NCI-H748 (cell line): ENCODE data around the gene PLXNA2.

Experiments
- DNase-seq: peaks from one replicate; lab custom pipeline; 2025; ENCODE audit not compliant: unreplicated experiment; lab: John Stamatoyannopoulos, UW

Gene PLXNA2

DNA sequence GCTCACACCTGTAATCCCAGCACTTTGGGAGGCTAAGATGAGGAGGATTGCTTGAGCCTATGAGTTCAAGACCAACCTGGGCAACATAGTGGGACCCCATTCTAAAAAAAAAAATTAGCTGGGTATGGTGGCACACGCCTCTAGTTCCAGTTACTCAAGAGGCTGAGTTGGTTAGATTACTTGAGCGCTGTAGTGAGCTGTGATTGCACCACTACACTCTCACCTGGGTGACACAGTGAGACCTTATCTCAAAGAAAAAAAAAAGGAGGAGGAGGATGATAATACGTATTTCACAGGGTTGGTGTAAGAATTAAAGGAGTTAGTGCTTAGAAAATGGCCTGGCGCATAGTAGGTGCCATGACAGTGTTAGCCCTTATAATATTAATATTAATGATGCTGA lies 144.1 kb downstream of the PLXNA2 start:
- no peak for DNase-seq

DNA sequence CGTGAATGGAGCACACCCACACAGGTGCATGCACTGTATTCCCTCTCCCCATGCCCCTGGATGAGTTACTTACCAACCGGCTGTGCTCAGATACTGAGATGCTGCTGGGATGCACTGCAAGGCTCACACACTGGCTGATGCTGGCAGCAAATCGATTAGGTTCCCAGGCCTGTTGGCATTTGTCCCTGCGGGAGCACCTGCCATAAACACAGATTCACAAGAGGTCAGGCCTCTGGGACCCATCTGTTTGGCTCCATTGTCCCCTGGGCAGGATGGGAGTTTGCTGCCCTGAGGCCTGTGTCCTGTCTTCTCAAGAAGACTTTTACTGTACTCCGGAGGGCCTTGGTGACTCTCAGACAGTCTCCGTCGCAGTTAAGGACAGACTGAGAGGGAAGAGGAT lies 145.4 kb downstream of the PLXNA2 start:
- no peak for DNase-seq

DNA sequence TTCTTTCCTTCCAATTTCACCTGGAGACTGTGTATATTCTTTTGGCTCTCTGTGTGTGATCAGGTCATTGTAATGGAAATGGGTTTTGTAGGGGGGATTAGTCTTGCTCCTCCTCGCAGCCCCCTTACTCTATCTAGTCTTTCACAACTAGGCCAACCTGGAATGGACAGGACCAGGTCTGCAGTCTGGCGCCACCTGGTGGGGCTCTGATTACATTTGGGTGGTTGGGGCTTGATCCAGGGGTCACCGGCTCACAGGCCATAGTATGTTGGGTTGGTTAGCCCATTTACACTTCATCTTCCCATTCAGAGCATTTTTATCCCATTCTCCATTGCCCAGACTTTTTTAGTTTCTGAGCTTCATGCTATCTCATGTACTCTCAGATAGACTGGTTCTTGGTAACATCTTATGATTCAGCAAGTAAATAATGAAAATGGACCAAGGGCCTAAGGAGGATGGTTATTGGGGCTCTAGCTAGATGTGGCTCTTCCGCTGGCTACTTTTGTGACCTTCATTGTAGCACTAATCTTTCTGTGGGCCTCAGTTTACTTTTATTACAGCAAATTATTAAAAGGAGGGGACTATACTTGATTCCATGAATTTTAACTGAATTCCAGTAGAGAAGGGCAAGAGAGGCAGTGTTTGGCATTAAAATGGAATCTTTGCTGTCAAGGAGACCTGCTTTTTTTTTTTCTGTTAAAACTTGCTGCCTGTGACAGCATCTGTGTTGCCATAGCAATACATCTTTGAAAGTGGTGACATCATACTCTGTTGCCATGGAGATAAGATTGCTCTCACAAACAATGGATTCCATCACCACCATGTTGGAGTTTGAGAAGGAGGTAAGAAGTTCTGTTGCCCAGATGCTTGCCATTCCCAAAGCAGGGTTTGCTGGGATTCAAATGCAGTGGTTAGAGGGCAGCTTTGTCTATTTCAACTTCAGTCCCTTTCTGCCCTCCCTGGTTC lies 150.1 kb downstream of the PLXNA2 start:
- DNase-seq, result peak; percentile 35

DNA sequence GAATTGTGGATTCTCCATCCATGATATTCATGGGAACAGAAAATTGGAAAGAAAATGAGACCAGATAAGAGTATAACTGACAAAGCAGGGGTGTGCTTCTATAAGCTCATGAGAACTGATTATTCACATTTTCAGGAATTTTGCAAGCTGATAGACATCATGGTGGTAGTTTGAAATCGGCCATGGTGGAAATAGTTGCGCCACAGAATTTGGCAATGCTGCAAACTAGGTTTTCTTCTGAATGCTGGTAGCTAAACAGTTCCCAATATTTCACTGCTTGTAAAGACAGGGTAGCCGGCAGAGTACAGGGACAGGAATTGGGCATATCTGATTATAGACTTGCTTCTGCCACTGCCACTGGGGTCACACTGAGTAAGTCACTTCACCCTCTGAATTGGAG lies 151.1 kb downstream of the PLXNA2 start:
- no peak for DNase-seq

DNA sequence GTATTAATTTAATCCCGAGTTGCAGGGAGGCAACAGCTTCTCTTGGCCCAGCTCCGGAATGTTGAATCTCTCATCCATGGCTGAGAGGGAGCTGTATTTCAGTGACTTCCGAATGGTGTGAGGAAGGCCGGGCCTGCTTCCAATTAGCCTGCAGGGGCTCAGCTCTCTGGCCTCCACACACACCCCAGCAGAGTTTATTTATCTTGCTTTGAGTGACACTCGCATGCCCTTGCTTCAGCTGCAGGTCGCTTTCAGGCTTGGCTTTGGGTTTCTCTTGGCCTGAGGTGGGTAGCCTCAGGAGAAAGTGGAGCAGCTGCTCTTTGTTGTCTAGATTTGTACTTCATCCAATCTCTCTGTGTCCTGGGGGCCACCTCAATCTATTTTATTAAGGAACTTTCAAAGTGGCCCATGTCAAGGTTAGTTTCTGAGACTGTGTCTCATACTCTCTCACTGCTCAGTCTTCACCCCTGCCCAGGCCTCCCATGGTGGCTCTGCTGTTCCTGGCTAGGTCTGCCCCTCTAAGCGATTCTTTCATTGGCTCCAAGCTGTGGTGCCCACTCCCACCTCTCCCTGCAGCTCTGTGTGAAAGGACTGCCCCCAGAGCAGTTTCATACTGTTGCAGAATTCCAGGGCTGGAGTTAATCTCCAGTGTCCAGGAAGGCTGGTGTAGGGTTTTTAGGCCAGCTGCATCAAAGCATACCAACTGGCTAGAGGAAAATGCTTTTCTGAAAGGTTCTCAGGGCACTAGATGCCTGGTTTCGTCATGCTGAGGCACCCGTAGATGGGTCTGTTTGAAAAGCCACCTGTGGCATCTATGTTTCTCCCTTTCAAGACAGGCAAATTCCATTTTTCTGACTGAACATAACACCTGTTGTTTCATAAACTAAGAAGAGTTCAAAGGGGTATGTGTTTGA lies 153.5 kb downstream of the PLXNA2 start:
- no peak for DNase-seq

DNA sequence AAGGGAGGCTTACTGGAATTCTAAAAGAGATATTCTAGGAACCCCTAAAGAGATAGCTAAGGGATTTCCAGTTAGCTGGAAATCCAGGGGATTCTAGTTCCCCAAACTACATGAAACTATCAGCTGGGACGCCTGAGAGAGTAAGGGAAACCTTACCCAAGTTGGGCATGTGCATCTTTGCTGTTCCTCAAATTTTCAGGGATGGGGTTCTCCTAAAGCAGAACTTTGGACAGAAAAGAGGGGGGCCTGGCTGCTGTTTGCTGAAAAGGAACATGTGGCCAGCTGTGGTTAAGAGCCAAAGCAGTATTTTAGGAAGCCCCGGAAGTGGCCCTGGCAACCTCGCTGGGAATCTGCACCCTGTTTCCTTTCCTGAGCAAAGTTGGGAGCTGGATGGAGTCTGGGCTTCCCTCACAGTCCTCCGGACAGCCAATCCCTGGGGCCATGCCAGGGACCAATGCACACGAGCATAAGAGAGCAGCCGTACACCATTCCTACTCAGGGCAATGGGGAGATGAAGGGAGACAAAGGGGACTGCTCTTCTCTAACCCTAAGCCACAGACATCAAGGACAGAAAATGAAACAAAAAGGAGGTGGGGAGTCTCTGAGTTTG lies 154.3 kb downstream of the PLXNA2 start:
- no peak for DNase-seq

DNA sequence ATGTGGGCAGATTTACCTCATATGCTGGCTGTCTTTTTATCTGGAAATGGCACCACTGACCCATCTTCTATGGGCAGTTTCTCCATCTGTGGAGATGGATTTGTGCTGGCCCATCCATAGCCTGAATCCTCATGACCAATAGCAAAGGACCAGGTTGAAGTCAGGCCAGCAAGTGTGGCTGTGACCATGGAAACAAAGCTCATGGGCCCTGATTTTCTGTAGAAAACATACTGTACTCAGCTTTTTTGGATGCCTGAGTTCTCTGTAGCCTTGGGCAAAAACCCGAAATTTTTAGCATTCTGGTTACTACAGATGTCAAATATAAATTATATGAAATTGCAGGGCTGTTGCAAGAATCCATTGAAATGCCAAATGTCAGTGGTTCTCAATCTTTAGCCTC lies 155.0 kb downstream of the PLXNA2 start:
- DNase-seq, result no peak

DNA sequence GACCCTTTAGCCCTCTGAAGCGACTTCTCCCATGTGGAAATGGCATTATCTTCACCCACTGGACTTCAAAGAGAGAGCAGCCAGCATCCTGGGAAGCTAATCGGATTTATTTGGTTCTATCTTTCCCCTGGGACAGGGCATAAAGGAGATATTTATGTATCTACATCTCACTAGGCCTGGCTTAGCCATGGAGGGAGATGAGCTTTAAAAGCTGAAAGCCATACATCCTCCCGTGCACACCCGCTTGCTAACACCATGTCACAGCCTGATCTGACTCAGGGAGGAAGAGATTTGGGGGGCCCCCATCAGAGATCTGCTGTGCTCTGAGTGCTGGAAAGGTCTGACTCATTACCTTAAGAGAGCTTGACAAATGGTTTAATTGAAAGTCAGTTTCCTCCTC lies 155.9 kb downstream of the PLXNA2 start:
- DNase-seq, result no peak

DNA sequence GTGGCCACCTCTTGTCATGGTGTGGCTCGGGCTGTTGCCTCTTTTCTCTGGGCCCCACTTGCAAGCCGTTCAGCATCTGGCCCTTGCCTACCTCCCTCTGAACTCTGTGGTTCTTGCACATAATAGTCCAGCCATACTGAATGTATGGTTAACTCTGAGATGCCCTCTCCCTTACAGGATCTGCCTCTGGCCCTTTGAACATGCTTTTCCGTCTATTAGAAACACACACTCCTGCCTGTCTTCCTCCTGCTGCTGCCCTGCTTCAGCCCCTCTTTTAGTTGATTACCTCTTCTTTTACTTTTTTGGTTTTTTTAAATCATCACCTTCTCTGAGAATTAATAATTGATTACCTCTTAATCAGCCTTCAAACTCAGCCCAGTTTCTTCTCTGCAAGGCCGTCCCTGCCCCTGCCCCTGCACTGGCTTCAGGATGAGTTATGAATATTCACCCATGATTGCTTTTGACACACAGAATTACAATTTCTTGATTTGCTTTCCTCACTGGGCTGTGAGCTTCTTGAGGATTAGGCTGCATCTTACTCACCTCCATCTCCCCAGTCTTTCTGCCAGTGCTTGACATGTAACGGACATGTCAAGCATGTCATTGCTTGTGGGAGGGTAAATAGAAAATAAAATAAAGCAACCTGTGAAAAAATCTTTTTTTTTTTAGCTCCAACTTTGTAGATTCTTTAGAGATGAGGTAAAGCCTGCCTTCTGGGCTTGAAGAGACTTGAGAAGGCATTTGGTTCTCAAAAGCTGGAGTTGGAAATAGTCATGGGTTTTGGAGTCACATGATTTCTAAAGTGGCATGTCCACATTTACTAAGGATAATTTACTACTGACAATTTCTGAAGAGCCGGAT lies 158.3 kb downstream of the PLXNA2 start:
- no peak for DNase-seq

DNA sequence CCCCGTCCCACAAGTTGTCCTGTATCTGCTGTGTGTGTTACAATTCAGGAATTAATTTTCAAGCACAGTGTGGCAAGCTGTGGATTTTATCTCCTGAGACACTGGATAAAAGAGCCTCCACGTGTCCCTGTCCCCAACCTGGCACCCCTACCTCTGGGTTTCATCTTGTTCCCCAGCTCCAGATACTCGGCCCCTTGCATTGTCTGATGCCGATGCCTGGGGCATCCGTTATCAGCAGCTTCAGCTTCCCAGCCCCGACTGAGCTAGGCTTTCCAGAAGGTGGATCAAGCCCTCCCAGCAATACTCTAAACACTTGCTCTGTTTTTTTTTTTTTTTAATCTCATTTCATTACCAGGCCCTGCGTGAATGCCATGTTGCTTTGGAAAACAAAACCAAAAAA lies 159.4 kb downstream of the PLXNA2 start:
- no peak for DNase-seq

DNA sequence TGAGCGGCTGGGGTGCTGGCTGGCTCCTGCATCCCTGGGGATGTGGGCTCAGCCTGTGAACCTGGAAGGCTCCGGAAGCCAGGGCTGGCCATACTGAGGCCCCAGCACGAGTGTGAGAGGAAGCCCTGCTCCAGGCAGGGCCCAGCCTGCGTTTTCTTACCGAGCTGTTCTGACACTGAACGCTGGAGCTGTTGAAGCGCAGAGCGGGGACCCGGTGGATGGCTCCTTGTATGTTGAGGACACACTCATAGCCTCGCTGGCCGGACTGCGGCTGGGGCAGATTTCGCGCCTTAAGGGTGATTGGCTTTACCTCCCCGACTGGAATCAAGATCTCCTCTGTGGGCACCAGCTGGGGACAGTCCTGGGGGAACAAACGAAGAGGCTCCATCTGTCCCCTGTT lies 160.0 kb downstream of the PLXNA2 start:
- DNase-seq, result no peak

DNA sequence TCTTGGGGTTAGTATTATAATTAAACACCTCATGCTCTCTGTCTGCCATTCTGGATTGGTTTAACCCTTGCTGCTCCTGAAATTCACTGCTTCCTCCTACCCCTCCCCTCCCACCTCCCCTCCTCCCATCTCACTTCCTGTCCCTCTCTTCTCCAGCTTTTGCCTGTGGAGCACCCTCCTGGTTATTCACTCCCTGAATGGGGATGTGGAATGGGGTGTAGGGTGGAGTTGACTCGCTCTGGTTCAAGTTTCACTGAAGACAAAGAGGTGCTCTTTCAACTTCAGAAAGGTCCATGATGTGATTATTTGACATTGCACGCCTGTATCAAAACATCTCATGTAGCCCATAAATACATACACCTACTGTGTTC lies 160.5 kb downstream of the PLXNA2 start:
- no peak for DNase-seq

DNA sequence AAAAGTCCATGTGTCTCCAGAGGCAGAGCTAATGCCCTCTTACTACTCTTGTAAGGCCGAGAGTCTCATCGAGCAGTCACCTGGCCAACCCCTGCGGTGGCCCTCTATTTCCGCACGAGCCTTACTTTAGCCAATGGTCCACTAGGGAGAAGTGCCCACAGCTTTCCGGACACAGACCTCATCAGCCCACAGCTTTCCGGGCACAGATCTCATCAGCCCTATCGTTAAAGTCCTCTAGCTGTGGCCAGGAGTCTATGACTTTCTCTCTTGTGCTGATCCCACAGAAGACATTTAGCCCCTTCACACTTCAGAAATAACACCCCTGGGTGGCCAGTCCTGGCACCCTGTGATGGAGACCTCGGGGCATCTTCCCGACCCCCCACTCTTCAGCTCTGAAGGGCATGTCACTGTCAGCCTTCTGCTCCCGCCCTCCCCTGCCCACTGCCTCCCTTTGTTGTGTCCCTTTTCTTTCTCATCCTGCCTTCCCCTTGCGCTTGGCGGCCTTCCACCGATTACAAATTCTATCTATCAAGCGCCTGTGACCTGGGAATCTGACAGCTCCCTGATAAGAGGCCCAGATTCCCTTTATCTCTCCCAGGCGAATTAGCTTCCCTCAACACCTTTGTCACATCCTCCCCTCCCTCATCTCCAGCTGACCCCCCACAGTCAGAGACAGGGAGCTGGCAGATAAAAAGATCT lies 161.0 kb downstream of the PLXNA2 start:
- DNase-seq, result no peak

DNA sequence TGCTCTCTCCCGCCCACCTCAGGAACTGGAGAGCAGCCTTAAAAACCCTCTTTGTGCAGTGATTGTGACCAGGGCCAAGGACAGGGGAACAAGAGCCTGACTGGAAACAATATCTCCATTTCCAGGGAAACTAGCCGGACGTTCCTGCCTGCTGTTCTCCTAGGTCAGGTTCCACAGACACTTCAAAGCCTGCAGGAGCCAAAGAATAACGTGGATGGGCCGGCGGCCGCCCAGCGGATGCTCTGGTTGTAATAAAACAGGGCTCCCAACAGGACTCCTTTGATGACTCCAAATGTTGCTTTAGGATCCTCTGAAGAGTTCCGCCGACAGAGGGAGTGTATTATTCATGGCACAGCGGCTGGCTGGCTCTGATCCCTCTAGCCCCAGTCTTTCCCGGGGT lies 162.2 kb downstream of the PLXNA2 start:
- no peak for DNase-seq

DNA sequence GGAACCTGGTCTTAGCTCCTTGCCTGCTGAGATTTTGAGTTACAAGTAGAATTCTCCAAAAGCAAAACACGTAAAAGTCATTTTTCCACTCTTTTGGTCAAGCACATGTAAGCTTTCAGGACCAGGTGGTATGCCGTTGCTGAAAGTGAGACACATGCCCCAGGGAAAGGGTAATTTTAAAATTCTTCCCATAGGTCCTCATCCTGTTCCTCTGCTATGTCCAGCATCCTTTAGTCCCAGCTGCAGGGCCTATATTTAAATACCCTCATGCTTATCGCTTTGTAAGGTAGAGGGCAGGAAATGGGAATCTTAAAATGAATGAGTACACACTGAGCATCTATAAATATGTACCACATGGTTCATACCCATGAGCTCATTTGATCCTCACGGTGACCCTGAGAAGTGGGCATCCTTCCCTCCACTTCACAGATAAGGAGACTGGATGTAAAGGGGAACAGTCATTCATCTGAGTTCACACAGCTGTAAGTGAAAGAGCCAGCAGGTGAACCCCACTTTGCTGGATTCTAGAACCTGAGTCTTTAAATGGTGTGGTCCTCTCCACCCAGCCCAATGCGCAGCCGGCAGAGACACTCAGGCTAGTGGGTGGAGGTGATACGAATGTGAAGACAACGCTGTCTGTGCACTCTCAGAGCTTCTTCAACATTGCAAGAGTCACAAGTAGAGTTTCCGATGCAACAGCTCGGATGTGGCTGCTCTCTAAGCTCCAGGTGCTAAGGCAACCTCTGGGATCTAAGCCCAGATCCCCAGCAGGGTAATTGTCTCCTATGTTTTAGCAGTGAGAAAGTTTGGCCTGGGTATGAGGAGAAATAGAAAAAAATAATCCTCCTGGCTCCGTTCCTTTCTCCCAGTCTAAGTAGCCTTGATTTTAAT lies 163.5 kb downstream of the PLXNA2 start:
- no peak for DNase-seq

DNA sequence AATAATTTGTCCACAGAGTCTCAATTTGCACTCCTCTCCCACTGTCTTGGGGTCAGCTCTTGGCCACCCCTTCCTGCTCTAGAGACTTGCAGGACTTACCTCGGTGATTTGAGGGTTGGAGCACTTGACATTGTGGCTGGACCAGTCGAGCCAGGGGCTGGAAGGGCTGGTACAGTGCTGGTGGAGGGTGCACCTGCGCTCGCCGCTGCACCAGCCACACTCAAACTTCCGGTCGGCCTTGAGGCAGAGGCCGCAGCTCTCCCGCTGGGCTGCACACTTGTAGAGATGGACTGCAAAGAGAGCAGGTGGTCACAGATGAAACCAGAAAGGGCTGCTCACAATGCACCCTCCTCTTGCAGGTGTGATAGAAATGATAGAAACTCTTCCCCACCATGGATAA lies 165.0 kb downstream of the PLXNA2 start:
- DNase-seq, result no peak

DNA sequence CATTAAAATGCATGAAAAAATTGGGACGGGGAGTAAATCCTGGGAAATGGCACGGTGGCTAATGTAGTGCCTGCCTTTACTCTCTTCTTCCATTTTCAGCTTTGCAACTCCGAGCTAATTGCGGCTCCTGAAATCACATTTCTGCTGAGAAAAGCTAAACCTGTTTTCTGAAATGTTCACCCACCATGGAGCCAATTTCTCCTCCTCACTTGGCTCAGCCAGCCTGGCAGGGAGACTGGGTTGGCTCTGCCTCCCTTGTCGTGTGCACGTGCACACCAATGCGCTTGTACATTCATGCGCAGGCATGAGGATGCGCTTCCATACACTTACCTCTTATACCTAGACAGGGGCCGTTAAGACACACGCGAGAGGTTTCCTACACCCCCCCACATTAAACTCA lies 165.4 kb downstream of the PLXNA2 start:
- no peak for DNase-seq

DNA sequence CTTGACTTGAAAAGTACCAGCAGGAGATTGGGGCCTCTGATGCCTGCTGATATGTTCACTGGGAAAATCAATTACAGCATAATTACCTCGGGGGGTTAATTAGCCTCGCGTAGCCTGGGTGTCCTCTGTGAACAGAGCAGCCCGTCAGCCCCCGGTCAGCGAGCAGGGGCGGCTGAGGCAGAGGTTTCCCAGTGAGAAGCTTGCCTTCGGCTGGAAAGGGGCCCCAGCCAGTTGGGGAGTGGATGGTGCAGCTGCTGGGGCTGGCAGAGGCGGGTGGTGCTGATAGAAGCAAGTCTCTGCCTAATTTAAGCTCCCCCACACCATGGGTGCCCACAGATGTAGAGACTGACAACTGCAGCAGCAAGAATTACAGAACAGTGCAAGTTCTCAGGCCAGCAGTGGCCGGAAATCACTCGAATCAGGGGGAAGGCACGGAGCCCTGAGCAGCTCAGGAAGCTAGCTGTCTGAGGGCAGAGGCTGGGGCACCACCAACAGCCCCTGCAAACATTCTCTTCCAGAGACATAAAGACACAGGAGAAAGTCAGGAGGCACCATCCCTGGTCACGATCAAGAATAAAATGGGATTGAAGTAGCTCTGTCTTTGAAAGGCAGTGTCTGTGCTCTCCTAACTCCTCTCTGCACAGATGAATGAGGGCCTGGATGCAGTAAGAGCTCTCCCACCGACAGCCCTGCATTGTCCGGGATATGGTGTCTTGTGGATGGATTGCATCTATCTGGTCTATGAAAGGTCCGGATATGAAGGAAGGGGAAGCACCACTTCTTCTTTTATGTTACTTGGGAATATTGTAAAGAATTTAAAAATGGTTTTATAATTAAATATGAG lies 166.7 kb downstream of the PLXNA2 start:
- no peak for DNase-seq
